SU-DHL-6 (cell line): ENCODE results near the gene CRTC3.
A peak's percentile ranks its signal among the peaks of the same experiment; 100 is the strongest.
"Not testable (repeated sequence)": the region's sequence is repeated elsewhere in the genome, so short reads cannot be mapped to it uniquely, and the experiment has no call there.

ENCODE experiments used
- H2AFZ ChIP-seq: fragments of 200-600 bp; sonication (generic); 2 replicates; pipeline ENCODE4 v1.6.1; 2014; ENCODE audit warnings: low read depth, mild to moderate bottlenecking, moderate library complexity, mixed read lengths, antibody characterized with exemption, low read length; ENCODE audit not compliant: severe bottlenecking
- H3F3A ChIP-seq: fragments of 200-600 bp; shearing (Covaris generic); 2 replicates; pipeline ENCODE4 v1.6.0; 2016; ENCODE audit warnings: antibody characterized with exemption, mild to moderate bottlenecking; ENCODE audit not compliant: insufficient read depth
- H3K27ac ChIP-seq: fragments of 200-600 bp; sonication (generic); 2 replicates; pipeline ENCODE4 v1.5.1; 2016; ENCODE audit warnings: low read depth, mild to moderate bottlenecking, low read length, moderate library complexity, mixed read lengths
- H3K27me3 ChIP-seq: fragments of 200-600 bp; sonication (generic), shearing (Covaris generic); 2 replicates; pipeline ENCODE4 v1.6.0; 2014; ENCODE audit warnings: mild to moderate bottlenecking, low read length
- H3K36me3 ChIP-seq: fragments of 200-600 bp; sonication (generic); 2 replicates; pipeline ENCODE4 v1.6.1; 2014; ENCODE audit warnings: mild to moderate bottlenecking, low read length, mixed read lengths
- H3K4me2 ChIP-seq: fragments of 300-600, 200-600 bp; shearing (Covaris generic), sonication (generic); 2 replicates; pipeline ENCODE4 v1.6.0; 2014; ENCODE audit warnings: low read length, low read depth, mild to moderate bottlenecking; ENCODE audit not compliant: poor library complexity, severe bottlenecking
- H3K4me3 ChIP-seq: fragments of 200-600 bp; sonication (generic); 2 replicates; pipeline ENCODE4 v1.5.1; 2014; ENCODE audit warnings: antibody characterized with exemption, low read length, mild to moderate bottlenecking, mixed read lengths; ENCODE audit not compliant: insufficient read depth, poor library complexity, severe bottlenecking
- H3K79me2 ChIP-seq: fragments of 200-600 bp; sonication (generic); 2 replicates; pipeline ENCODE4 v1.6.1; 2014; ENCODE audit warnings: mild to moderate bottlenecking, low read length, moderate library complexity; ENCODE audit not compliant: insufficient read depth
- H3K9ac ChIP-seq: fragments of 200-600 bp; sonication (generic); 2 replicates; pipeline ENCODE4 v1.7.0; 2014; ENCODE audit warnings: mild to moderate bottlenecking, low read length
- H3K9me2 ChIP-seq: fragments of 200-600 bp; sonication (generic); replicated peaks from 2 replicates; pipeline ENCODE4 v1.6.1; 2014; ENCODE audit warnings: low read length; ENCODE audit not compliant: insufficient read depth
- H3K9me3 ChIP-seq: fragments of 200-600 bp; sonication (generic); 2 replicates; pipeline ENCODE4 v1.6.1; 2014; ENCODE audit warnings: low read length, mixed read lengths; ENCODE audit not compliant: insufficient read depth
- H4K20me1 ChIP-seq: fragments of 200-600 bp; sonication (generic); 2 replicates; pipeline ENCODE4 v1.6.1; 2014; ENCODE audit warnings: low read depth, mild to moderate bottlenecking, antibody characterized with exemption, low read length, moderate library complexity, mixed read lengths
- CTCF ChIP-seq: fragments of 200-600 bp; sonication (generic); IDR thresholded peaks from one replicate; pipeline ENCODE4 v1.5.1; 2017; ENCODE audit warnings: antibody characterized with exemption, mild to moderate bottlenecking, low read length, moderate library complexity; ENCODE audit not compliant: insufficient read depth, poor library complexity, severe bottlenecking
- EZH2phosphoT487 ChIP-seq: fragments of 200-600 bp; sonication (generic), shearing (Covaris generic); conservative IDR thresholded peaks from 2 replicates; pipeline ENCODE4 v1.6.1; 2018; ENCODE audit warnings: mild to moderate bottlenecking, antibody characterized with exemption, low read length, moderate library complexity, mixed read lengths

Gene CRTC3

GRCh38 chr15:90659481-90659880 is 129.8 kb downstream of the CRTC3 start:
- H3F3A ChIP-seq: no peaks in the 10 kb centered on the region
- no peak overlapping the region for H3K27ac ChIP-seq
- no peak overlapping the region for H3K4me2 ChIP-seq
- peaks cover under 1% of the 10 kb centered on the region; the same call in 1 of the 2 replicates for H3K27me3 ChIP-seq
- H2AFZ ChIP-seq: no peak overlapping the region
- H3K9me3 ChIP-seq: peaks cover 8% of the 10 kb centered on the region; the same call in 1 of the 2 replicates
- H3K79me2 ChIP-seq: no peaks in the 10 kb centered on the region
- no peak for TF ChIP-seq EZH2phosphoT487
- TF ChIP-seq CTCF: no peak
- H3K9me2 ChIP-seq: no peaks in the 10 kb centered on the region
- H3K9ac ChIP-seq: no peak overlapping the region
- H3K4me3 ChIP-seq: no peak overlapping the region
- H3K36me3 ChIP-seq: no peaks in the 10 kb centered on the region
- no peaks in the 10 kb centered on the region for H4K20me1 ChIP-seq

GRCh38 chr15:90660195-90660998 is 130.7 kb downstream of the CRTC3 start:
- H3K9me3 ChIP-seq: peaks cover 8% of the 10 kb centered on the region; the same call in 1 of the 2 replicates
- no peak overlapping the region for H3K9ac ChIP-seq
- no peak overlapping the region for H3K27ac ChIP-seq
- H3K4me2 ChIP-seq: peak overlapping the region; percentile 24
- TF ChIP-seq EZH2phosphoT487 (no peak), CTCF (no peak)
- no peaks in the 10 kb centered on the region for H3K36me3 ChIP-seq
- peaks cover 5% of the 10 kb centered on the region; the same call in 1 of the 2 replicates for H3K27me3 ChIP-seq
- H3K79me2 ChIP-seq: no peaks in the 10 kb centered on the region
- H4K20me1 ChIP-seq: no peaks in the 10 kb centered on the region
- H3K4me3 ChIP-seq: no peak overlapping the region
- no peaks in the 10 kb centered on the region for H3K9me2 ChIP-seq
- no peaks in the 10 kb centered on the region for H3F3A ChIP-seq
- H2AFZ ChIP-seq: no peak overlapping the region

- H3K9me3 ChIP-seq, H3K27me3 ChIP-seq, H3K9me2 ChIP-seq, H4K20me1 ChIP-seq, H2AFZ ChIP-seq, H3F3A ChIP-seq, H3K36me3 ChIP-seq, H3K79me2 ChIP-seq, H3K27ac ChIP-seq, H3K9ac ChIP-seq, H3K4me3 ChIP-seq: not testable (repeated sequence)
- peak overlapping the region; percentile 24 for H3K4me2 ChIP-seq
These were observed 131.2 kb downstream of the CRTC3 start for GRCh38 chr15:90660999-90661330.

- H4K20me1 ChIP-seq, H3K9me2 ChIP-seq, H3K4me3 ChIP-seq, H3K27me3 ChIP-seq, H3F3A ChIP-seq, H3K9me3 ChIP-seq, H3K79me2 ChIP-seq, H3K4me2 ChIP-seq, H3K27ac ChIP-seq, H2AFZ ChIP-seq, H3K9ac ChIP-seq, H3K36me3 ChIP-seq: not testable (repeated sequence)
These were observed 134.3 kb downstream of the CRTC3 start for GRCh38 chr15:90664081-90664461.
